HAP-1 (cell line): Measurements from ENCODE around the gene EFR3B.

Experiments
- DNase-seq, 2 experiments: peaks; one replicate each; pipeline ENCODE4 v3.0.0-alpha.2; 2016 to 2020; ENCODE audit warnings: low spot score in 2 of 2
- H3K27me3 ChIP-seq: fragments of 250-450 bp; sonication (Bioruptor Pico); 2 replicates; pipeline ENCODE4 v1.5.1; 2020; ENCODE audit warnings: low read depth, mild to moderate bottlenecking, moderate library complexity
- H3K36me3 ChIP-seq: fragments of 250-450 bp; sonication (Bioruptor Pico); replicated peaks from 2 replicates; pipeline ENCODE4 v1.5.1; 2020; ENCODE audit warnings: mild to moderate bottlenecking
- H3K4me1 ChIP-seq: fragments of 250-450 bp; sonication (Bioruptor Pico); 2 replicates; pipeline ENCODE4 v1.5.1; 2020; ENCODE audit warnings: mild to moderate bottlenecking
- H3K4me3 ChIP-seq: fragments of 250-450 bp; sonication (Bioruptor Pico); 2 replicates; pipeline ENCODE4 v1.5.1; 2020; ENCODE audit warnings: mild to moderate bottlenecking, moderate library complexity
- H3K9me3 ChIP-seq: fragments of 250-450 bp; sonication (Bioruptor Pico); 2 replicates; pipeline ENCODE4 v1.5.1; 2020; ENCODE audit warnings: mild to moderate bottlenecking, moderate library complexity
- in situ Hi-C: fragments of 300-500 bp; cut with MboI; formaldehyde crosslinking; loops from 3 replicates; pipeline ENCODE4 v1.14.3; 2020; ENCODE audit warnings: low sequenced_read_pairs, inconsistent platforms, mixed read lengths

Gene EFR3B

DNA sequence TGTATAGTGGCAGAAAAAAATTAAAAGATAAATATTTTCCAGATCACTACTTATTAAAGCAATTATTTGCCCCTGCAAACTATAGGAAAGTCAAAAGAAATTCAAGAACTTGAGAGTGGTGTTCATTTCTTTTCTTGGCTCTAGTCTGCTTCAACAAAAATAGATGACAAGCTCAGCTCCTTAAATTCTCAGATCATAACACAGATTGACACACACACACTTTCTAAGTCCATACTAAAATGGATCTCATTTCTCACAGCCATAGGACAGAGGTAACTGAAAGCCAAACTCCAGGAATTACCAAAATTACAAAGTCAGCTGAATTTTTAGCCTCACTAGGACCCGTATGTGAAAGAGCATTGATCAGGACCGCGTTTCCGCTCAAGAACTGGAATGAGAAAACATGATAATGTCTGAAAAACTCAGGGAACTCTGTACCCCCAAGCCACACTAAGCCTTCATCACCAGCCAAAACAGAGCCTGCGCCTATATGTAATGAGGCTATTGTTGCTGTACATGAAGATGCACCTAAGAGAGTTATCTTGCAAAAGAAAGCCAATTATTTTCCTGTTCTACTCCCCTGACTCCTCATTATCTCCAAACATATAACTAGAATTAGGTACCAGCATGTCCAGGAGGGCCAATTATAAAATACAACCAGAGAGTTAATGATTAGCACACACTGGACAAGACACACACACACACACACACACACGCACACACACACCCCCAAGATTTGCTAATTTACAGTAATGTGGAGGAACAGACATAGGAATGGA is 16.5 kb upstream of the EFR3B start:
- Histone ChIP-seq H3K36me3 (no peaks in the 10 kb centered on the region), H3K4me1 (no peaks in the 10 kb centered on the region), H3K9me3 (no peaks in the 10 kb centered on the region), H3K27me3 (no peaks in the 10 kb centered on the region), H3K4me3 (no peak overlapping the region)
- in situ Hi-C loops = no loop called here
- no peak for DNase-seq

DNA sequence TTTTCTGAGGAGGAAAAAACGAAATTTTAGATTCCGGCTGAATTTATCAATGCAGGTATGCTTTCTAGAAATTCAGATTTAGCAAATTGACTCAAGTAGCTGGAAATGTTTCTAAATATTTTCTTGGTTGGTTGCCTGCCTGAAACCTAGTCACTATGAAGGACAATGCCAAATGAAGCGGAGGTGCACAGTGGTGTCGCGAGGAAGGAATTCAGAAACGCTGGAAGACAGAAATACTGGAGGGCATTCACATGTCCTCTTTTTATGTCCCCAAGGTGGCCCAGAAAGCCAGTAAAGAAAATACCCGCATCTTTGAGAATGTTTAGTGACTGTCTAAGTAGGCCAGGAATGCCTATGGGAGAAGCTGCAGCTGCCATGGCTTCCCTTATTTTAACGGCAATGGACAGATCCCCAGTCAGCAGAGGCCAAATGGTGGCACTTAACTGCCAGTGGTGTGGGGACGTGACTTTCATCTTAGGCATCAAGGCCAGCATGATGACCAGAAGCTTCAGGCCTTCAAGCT is 15.8 kb upstream of the EFR3B start:
- in situ Hi-C loops = no loop called here

DNA sequence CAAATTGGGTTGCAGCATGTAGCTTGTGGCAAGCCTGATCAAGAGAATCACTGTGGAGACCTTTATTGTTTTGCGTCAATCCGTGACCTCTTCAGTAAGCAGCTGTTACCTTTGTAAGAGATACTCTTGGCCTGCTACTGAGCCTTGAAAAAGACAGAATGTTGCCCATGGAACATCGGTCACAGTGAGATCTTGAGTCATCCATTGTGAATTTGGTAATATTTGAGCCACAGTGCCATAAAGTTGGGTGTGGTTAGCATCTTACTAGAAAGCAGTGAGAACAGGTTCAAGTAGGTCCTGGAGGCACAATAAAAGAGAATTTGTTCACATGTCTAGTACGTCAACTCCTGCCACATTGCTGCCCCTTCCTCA is 12.7 kb upstream of the EFR3B start:
- H3K27me3 ChIP-seq = no peaks in the 10 kb centered on the region
- no peak for DNase-seq
- no peaks in the 10 kb centered on the region for H3K36me3 ChIP-seq
- H3K9me3 ChIP-seq = no peaks in the 10 kb centered on the region
- no peak overlapping the region for H3K4me3 ChIP-seq
- no peaks in the 10 kb centered on the region for H3K4me1 ChIP-seq
- in situ Hi-C loops = no loop called here

More for the DNA sequence above, 15.8 kb upstream of the EFR3B start:
- Histone ChIP-seq H3K27me3 (no peaks in the 10 kb centered on the region), H3K4me3 (no peak overlapping the region), H3K4me1 (no peaks in the 10 kb centered on the region), H3K9me3 (no peaks in the 10 kb centered on the region), H3K36me3 (no peaks in the 10 kb centered on the region)
- DNase-seq = no peak

DNA sequence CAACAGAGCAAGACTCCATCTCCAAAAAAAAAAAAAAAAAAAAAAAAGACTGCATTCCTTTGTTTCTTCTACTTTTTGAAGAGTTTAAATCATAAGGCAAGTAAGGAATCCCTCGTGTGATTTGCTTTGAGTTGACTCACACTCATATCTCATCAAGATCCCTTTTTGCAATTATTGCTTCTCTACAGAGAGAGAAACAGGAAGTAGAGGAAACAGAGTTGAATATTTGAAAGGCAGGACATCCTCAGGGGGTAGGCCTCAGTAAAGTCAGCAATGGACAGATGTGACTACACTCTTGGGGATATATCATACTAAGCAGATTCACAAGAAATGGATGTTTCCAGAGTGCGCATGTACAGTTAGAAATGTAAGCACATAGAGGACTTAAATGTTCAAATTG is 11.2 kb upstream of the EFR3B start:
- DNase-seq = no peak
- Histone ChIP-seq H3K36me3 (no peaks in the 10 kb centered on the region), H3K4me1 (no peaks in the 10 kb centered on the region), H3K4me3 (no peak overlapping the region), H3K9me3 (no peaks in the 10 kb centered on the region), H3K27me3 (no peaks in the 10 kb centered on the region)
- in situ Hi-C loops = no loop called here

DNA sequence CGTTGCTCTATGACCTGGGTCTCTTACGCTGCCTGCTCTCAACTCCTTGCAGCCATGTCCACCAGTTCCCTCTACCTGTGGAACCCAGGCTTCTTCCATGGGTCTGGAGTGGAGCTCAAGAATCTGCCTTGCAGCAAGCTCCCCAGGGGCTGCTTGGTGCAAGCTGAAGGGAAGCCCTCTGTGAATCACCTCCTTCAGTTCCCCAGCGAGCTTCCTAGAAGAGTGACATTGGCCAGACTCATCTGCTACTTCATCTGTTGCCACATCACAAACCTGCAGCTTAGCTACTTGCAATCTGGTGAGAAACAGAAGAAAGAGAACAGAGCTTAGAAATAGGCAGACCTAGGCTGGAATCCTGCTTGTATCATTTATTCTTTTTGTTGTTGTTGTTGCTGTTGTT is 9.8 kb upstream of the EFR3B start:
- H3K4me1 ChIP-seq = no peaks in the 10 kb centered on the region
- H3K27me3 ChIP-seq = no peaks in the 10 kb centered on the region
- H3K4me3 ChIP-seq = no peak overlapping the region
- no peak for DNase-seq
- in situ Hi-C loops = no loop called here
- H3K9me3 ChIP-seq = no peaks in the 10 kb centered on the region
- no peaks in the 10 kb centered on the region for H3K36me3 ChIP-seq

DNA sequence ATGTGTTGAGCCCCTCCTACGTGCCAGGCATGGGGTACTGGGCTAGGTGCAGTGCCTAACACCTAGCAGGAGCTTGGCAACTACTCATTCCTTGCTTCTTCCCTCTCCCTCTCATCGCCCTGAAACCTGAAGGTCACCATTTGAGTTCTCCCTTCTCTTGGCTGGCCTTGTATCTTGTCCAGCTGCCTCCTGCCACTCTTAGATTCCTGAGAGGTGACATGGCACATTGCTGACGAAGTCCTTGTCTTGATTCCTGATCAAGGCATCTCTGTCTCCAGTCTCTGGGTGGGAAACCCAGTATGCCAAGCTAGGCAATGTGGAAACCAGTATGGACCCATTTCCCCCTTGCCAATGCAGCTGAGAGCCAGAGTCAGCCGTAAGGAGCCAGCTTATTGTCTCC is 9.0 kb upstream of the EFR3B start:
- Histone ChIP-seq H3K4me1 (no peaks in the 10 kb centered on the region), H3K4me3 (no peak overlapping the region), H3K27me3 (no peaks in the 10 kb centered on the region), H3K36me3 (no peaks in the 10 kb centered on the region), H3K9me3 (no peaks in the 10 kb centered on the region)
- DNase-seq = no peak
- in situ Hi-C loops = no loop called here

DNA sequence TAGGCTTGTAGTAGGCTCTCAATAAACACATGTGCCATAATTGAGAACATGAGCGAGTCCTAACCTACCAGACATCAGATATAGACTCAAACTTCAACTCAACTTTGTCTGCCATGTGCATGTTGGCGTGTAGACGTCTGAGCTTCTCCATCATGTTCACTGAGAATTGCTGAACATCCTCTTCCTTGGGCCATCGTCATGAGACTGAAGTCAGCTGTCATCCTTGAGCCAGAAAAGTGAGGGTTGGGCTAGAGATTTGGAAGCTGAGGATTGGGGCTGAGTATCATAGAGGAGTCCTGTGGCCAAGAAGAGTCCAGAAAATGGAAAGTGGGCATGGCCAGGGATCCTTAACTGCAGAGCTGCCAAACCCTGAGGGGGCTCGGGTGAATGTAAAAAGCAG is 7.8 kb upstream of the EFR3B start:
- Histone ChIP-seq H3K9me3 (no peaks in the 10 kb centered on the region), H3K27me3 (no peaks in the 10 kb centered on the region), H3K36me3 (no peaks in the 10 kb centered on the region), H3K4me1 (peaks cover 3% of the 10 kb centered on the region; the same call in 1 of the 2 replicates), H3K4me3 (no peak overlapping the region)
- DNase-seq = no peak
- in situ Hi-C loops = no loop called here

DNA sequence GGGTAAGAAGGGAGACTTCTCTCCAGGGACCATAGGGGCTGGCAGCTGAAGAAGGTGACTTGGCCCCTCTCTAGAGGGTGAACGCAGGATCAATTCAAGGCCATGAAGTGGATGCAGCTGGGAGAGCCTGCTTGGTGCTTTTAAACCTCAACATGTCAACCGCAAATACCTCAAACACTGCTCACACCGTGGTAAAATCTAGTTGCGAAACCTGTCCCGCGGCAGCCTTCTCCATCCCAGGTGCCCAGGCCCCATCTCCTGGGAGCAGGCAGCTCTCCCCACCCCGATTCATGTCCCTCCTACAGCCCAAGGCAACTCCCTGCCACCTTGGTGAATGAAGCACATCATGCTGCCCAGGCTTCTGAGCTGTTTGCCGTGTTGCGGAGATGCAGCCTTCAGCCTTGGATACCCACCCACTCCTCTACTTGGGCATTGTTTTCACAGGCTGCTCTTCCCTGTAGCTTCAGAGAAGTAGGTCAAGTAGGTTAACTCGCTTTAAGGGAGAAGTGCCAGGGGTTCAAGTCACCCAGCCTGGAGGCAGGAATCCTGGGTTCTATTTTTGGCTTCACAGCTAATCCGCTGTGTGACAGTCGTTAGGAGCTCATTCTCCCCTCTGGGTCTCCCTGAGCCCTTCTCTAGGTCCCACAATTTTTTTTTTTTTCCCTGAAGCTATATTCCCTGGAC is 6.2 kb upstream of the EFR3B start:
- no peak for DNase-seq
- peaks cover 5% of the 10 kb centered on the region; the same call in 1 of the 2 replicates for H3K4me1 ChIP-seq
- in situ Hi-C loops = no loop called here
- no peaks in the 10 kb centered on the region for H3K27me3 ChIP-seq
- H3K4me3 ChIP-seq = no peak overlapping the region
- H3K36me3 ChIP-seq = no peaks in the 10 kb centered on the region
- H3K9me3 ChIP-seq = no peaks in the 10 kb centered on the region

DNA sequence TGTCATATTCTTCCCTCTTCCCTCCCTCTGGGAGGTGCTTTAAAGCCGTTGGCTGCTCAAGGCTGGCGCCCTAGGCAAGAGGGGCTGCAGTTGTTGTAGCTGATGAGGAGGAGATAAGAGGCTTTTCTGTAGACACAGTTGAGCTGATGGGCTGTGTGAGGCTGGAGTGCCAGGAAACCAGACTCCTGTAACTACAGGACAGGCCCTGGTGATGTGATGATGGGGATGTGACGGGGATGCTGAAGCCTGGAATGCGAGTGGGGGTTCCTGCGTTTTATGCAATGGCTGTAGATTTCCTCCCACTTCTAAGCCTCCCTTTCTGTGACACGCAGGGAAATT is 5.7 kb upstream of the EFR3B start:
- no peak for DNase-seq
- Histone ChIP-seq H3K4me3 (no peak overlapping the region), H3K9me3 (no peaks in the 10 kb centered on the region), H3K27me3 (no peaks in the 10 kb centered on the region), H3K4me1 (peaks cover 6% of the 10 kb centered on the region), H3K36me3 (no peaks in the 10 kb centered on the region)
- in situ Hi-C loops = no loop called here

DNA sequence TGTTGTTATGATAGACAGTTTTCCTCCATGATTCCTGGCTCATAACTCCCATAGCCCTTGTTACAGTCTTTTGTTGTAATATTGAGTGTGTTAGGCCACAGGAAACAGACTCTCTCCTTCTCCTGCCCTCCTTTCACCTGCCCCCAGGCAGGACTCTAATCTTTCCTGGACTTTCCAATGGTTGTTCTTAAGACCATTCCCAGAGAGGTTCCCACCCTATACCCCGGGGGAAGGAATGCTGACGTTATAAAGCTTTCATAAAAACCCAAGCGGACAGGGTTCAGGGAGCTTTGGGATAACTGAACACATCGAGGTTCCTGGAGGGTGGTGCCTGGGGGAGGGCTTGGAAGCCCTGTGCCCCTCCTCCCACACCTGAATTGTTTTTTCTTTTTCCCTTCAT is 2.8 kb upstream of the EFR3B start:
- H3K9me3 ChIP-seq = no peaks in the 10 kb centered on the region
- DNase-seq = no peak
- no peaks in the 10 kb centered on the region for H3K36me3 ChIP-seq
- no peak overlapping the region for H3K4me3 ChIP-seq
- in situ Hi-C loops = no loop called here
- no peaks in the 10 kb centered on the region for H3K27me3 ChIP-seq
- peaks cover 16% of the 10 kb centered on the region for H3K4me1 ChIP-seq

DNA sequence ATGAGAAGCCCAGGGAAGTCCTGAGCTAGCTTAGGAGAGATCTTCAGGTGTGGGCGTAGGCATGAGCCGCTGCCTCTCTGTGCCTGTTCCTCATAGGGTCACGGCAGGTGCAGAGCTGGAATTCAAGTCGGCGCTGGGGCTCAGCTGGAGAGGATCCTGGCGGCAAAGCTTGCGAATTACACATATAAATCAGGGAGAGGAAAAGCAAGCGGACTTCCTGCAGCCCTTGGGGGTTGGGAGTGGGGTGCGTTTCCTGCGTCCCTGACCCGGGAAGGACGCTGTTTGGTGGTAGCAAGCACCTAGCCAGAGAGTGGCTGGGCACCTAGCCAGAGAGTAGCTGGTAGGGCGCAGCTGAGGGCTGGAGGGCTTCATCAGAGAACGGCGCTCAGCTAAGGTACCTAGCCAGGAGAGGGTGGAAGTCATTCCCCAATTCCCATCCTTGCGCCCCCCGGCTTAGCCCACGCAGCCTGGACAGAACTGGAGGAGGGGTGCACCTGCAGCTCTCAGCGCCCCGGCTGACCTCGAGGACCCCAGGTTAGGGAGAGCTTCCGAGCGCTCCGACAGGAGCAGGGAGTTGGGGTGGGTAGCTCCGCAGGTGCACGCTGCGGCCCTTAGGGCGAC is 459 bp upstream of the EFR3B start:
- Histone ChIP-seq H3K36me3 (no peaks in the 10 kb centered on the region), H3K4me3 (peak overlapping the region; percentile 42), H3K27me3 (no peaks in the 10 kb centered on the region), H3K9me3 (no peaks in the 10 kb centered on the region), H3K4me1 (peaks cover 22% of the 10 kb centered on the region)
- in situ Hi-C loops = no loop called here
- DNase-seq = peak; percentile 79 to 83

DNA sequence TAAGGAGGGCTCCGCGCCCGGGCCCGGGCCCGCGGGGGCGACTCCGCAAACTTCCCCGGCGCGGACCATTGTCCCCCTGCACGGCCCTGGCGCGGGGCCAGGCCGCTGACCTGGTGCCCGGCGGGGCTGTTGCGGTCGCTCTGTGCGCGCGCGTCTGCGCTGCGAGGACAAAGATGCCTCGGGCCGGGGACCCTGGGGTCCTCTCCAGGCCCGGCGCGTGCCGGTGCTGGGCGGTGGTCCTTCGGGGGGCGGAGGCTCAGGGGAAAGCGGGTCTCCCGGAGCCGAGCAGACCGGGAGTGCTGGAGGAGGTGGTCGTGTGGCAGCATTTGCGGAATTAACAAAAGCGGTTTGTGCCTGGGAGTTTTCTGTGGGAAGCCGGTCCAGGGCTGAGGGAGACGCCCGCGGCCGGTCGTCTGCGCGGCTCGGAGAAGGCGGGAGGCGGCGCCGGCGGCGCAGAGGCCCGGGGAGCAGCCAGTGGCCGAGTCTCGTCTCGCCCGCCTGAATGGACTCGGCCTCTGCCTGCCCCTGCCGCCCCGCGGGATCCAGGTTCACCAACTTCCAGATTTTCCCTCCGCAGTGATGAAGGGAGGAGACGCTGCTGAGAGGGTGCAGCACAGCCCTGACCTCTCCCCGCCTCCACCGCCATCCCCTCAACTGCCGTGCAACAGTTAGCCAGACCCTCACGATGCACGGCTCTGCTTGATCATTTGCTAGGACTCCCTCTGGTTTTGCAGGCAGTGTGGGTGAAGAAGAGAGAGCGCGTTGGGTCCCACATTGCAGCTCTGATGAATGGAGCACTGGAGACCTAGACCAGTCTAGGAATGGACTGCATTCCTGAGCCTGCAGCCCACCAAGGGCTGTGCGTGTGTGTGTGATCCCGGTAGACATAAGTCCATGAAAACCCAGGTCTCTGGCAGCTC is 705 bp downstream of the EFR3B start:
- peak; percentile 31 to 61 for DNase-seq
- H3K9me3 ChIP-seq = no peaks in the 10 kb centered on the region
- in situ Hi-C loops = no loop called here
- no peaks in the 10 kb centered on the region for H3K36me3 ChIP-seq
- no peaks in the 10 kb centered on the region for H3K27me3 ChIP-seq
- H3K4me1 ChIP-seq = peaks cover 22% of the 10 kb centered on the region
- peak overlapping the region; percentile 66 for H3K4me3 ChIP-seq

DNA sequence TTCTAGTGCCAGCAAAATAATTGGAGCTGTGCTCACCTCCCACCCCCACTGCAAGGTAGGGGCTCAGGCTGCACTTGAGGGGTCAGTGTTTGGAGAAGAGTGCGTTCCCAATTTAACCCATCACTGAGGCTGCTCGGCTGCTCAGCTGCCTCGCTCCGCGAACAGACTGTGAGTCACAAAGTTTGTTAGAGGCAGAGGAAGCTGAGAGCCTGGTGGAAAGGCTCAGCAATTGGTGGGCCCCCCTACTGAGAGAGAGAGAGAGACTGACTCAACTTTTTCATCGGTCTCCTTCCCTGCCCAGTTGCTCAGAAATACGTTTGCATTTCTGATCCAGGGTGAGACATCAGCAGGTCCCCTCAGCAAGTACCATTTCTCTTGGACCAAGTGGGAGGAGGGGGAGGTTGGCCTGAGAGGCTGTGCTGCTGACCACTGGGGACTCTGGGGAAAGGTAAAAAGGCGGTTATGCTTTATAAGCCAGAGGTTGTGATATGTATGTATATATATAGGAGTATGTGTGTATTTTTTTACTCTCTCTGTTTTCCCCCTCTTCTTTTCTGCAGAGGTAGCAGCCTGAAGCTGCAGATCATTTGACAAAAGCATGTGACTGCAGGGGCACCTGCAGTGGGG is 1.5 kb downstream of the EFR3B start:
- in situ Hi-C loops = no loop called here
- DNase-seq = peak in 1 of 2 experiments; percentile 29
- Histone ChIP-seq H3K4me3 (peak overlapping the region; percentile 66), H3K36me3 (no peaks in the 10 kb centered on the region), H3K27me3 (no peaks in the 10 kb centered on the region), H3K9me3 (no peaks in the 10 kb centered on the region), H3K4me1 (peaks cover 22% of the 10 kb centered on the region)
